ENCODE measurements around the gene TST. TPM values are rescaled to one million over a fixed set of nuclear protein-coding genes. Genes with fewer than 3 reads are reported as not detected.

TST gene
- total and polyA plus RNA-seq, 9 of the 15 experiments (the other 6 are each of a cell fraction or from before 2014, with no cell fraction given): 1.4 to 26.9 (median 12.4) TPM

- no peak for TF ChIP-seq ZBTB12 (CRISPR knock-in tag; IDR thresholded peaks at IDR 0.05)
- no peak for TF ChIP-seq ATF2 (CRISPR knock-in tag; IDR thresholded peaks at IDR 0.05)
- TF ChIP-seq ZBED1 (IDR thresholded peaks at IDR 0.05): no peak
- TF ChIP-seq PHF8 (IDR thresholded peaks at IDR 0.05; ENCODE audit: borderline replicate concordance, low read length): peak; percentile 83; the same call in 1 of the 2 replicates
- TF ChIP-seq ZNF175 (CRISPR knock-in tag; IDR thresholded peaks at IDR 0.05; ENCODE audit: low read depth): no peak
- no peak for TF ChIP-seq ELF4 (CRISPR knock-in tag; IDR thresholded peaks at IDR 0.05)
- TF ChIP-seq EZH2 (IDR thresholded peaks at IDR 0.05; ENCODE audit: borderline replicate concordance, low read depth, low read length): no peak
- TF ChIP-seq HINFP (tag; conservative IDR thresholded peaks at IDR 0.05; ENCODE audit: low read depth): peak; percentile 96
- no peak for TF ChIP-seq CEBPB (tag; IDR thresholded peaks at IDR 0.05)
Measured at GRCh38 chr22:37019309-37020191, at the start of gene TST, which contains the start of gene MPST (continued).

All from K562 (cell line).